Stimulated activated CD8-positive, alpha-beta memory T cell treated with anti-CD3 and anti-CD28 coated beads, Interleukin-12 subunit alpha, Interleukin-12 subunit beta, amount 100 ng/mL, for 24 hours (primary cell): ENCODE results near the gene PRUNE2.

ENCODE experiments used
- DNase-seq: peaks from one replicate; pipeline ENCODE4 v3.0.0-alpha.2; 2020; ENCODE audit errors: extremely low read depth

PRUNE2 gene

DNA sequence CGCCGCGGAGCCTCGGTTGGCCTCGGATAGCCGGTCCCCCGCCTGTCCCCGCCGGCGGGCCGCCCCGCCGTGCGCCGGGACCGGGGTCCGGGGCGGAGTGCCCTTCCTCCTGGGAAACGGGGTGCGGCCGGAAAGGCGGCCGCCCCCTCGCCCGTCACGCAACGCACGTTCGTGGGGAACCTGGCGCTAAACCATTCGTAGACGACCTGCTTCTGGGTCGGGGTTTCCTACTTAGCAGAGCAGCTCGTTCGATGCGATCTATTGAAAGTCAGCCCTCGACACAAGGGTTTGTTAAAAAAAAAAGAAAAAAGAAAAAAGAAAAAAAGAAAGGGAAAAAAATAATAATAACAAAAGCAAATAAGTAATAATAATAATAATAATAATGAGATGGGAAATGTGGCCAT lies 334.2 kb downstream of the PRUNE2 start:
- DNase-seq = no peak

DNA sequence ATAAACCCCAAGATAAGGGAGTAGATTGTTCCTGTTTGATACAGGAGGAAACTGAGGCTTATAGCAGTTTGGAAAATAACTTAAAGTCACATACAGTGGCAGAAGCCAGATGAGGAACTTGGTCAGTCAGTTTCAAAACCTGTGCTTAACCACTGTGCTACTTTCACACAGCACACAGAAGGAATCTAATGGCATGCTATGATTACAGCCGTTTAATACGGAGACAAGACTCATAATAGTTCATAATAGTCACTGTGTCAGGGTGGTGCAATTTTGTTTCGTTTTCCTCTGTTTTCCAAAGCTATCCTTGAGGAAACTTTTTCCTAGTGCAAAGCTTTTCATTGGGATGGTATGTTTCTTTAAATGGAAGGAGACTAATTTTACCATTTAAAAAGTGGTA lies 334.6 kb downstream of the PRUNE2 start:
- DNase-seq = no peak

DNA sequence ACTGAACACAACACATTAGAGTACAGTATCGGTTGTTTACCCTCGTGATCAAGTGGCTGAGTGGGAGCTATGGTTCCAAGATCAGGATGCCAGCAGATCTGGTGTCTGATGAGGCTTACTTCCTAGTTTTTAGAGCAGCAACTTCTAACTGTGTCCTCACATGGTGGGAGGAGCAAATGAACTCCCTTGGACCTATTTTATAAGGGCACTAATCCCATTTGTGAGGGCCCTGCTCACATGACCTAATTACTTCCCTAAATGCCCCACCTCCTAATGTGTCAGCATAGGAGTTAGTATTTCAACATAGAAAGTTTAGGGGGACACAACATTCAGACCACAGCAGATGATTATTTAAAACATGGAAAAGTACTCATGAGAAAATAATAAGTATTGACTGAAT lies 335.1 kb downstream of the PRUNE2 start:
- no peak for DNase-seq

DNA sequence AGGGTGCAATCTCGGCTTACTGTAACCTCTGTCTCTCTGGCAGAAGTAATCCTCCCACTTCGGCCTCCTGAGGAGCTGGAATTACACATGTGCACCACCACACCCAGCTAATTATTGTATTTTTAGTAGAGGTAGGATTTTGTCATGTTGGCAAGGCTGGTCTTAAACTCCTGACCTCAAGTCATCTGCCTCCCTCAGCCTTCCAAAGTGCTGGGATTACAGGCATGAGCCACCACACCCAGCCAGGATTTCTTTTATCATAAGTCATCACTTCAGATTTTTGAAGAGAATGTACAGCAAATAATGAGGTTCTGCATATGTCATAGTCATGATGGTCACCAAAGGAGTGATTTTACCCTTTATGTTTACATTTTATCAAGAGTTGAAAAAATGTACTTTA lies 338.8 kb downstream of the PRUNE2 start:
- no peak for DNase-seq

DNA sequence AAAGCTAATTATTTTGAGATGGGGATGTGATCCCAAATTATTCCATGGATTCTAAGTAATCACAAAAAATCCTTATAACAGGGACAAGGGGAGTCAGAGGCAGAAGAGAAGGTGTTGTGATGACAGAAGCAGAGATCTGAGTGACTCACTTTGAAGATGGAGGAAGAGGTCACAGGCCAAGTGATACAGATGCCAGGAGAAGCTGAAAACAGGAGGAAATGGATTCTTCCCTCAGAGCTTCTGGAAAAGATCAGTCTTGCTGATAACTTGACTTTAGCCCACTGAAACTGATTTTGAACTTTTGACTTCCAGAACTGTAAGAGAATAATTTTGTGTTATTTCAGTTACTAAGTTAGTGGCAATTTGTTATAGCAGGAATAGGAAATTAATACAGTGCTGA lies 341.6 kb downstream of the PRUNE2 start:
- no peak for DNase-seq

DNA sequence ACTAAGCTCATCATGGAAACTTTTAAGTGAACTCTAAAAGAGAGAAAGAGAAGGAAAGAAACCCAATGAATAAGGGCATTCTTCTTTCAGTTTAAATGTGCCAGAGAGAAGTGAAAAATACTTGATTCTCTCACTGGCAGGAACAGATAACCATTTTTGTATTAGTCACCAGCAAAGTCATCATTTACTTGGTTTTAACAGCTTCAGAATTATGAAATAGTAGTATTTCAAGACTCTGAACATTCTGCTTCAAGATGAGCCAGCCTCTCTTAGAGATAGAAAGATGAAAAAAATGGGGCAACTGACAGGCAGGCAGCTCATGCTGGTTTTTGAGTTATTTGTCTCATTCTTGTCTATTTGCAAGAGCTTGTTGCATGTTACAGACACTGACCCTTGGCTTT lies 343.4 kb downstream of the PRUNE2 start:
- no peak for DNase-seq

DNA sequence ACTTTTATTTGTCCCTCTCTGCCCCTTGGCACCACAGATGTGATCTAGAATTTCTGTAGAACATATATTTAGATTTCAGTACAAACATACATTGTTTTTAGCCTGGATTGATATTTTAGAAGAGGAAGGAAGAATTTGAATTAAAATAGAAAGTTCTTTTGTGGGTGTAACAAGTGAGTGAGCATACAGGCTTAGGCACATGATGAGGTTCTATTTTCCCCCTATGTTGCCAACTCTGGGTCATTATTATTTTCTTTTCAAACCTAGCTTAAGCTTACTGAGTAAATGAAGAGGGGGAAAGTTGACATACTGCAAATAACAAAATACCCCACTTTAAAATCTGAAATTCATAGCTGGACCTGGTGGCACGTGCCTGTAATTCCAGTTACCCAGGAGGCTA lies 344.0 kb downstream of the PRUNE2 start:
- DNase-seq = no peak
